Omental fat pad (tissue), 4 donors: ENCODE data around the gene MGAT4A. TPM values are rescaled to one million over a fixed set of nuclear protein-coding genes. Genes with fewer than 3 reads are reported as not detected.
"Not testable (repeated sequence)": the region's sequence is repeated elsewhere in the genome, so short reads cannot be mapped to it uniquely, and the experiment has no call there.

Experiments
- ATAC-seq: fragments of 150-250 bp; one replicate; pipeline ENCODE4 v1.9.1; 2016; ENCODE audit warnings: mild to moderate bottlenecking, moderate library complexity; ENCODE audit not compliant: low FRiP score
- DNase-seq: peaks from one replicate; pipeline ENCODE4 v3.0.0-alpha.2; 2019; ENCODE audit warnings: low spot score
- total RNA-seq, 4 donors: library from RNA; depleted of rRNA; stranded (reverse); fragments of >200 nt; gene quantifications; one replicate each; pipeline ENCODE4 v1.1.0, GENCODE V29; 2016
- TF ChIP-seq, protein P1 (sequence below), 3 donors: fragments of 450-650 bp; IDR thresholded peaks; one replicate each; pipeline ENCODE4 v1.5.1; 2016 to 2017; ENCODE audit warnings: antibody characterized with exemption in 3 of 3, mild to moderate bottlenecking in 3 of 3, moderate library complexity in 2 of 3

Gene MGAT4A
- total RNA-seq, 4 donors from 2014 or later, result 20.1 to 93.7 (median 43.2) TPM

DNA sequence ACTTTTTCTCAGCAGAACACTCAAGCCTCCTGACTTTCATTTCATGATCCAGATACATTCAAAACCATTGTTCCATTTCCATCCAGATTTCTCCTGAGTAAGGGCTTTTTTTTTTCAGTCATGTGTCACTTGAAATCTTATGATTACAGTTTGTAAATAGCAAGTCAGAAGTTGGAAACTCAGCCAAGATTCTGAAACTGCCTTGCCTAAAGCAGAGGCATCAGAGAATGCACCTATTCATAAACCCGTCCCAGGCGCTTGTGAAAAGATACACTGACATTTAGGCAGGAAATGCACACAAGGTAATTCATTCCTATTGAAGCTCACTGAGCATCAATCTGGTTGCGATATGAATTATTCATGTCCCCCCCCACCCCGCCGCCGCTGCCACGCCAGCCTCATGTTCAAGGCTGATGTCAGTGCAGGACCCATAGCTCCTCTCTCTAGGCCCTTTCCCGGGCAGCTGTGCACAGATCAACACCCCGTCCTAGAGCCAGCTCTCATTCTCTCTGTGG lies 30.4 kb upstream of the MGAT4A start:
- TF ChIP-seq, protein P1, sequence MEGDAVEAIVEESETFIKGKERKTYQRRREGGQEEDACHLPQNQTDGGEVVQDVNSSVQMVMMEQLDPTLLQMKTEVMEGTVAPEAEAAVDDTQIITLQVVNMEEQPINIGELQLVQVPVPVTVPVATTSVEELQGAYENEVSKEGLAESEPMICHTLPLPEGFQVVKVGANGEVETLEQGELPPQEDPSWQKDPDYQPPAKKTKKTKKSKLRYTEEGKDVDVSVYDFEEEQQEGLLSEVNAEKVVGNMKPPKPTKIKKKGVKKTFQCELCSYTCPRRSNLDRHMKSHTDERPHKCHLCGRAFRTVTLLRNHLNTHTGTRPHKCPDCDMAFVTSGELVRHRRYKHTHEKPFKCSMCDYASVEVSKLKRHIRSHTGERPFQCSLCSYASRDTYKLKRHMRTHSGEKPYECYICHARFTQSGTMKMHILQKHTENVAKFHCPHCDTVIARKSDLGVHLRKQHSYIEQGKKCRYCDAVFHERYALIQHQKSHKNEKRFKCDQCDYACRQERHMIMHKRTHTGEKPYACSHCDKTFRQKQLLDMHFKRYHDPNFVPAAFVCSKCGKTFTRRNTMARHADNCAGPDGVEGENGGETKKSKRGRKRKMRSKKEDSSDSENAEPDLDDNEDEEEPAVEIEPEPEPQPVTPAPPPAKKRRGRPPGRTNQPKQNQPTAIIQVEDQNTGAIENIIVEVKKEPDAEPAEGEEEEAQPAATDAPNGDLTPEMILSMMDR (IDR thresholded peaks at IDR 0.05), result no peak
- ATAC-seq, result no peak

DNA sequence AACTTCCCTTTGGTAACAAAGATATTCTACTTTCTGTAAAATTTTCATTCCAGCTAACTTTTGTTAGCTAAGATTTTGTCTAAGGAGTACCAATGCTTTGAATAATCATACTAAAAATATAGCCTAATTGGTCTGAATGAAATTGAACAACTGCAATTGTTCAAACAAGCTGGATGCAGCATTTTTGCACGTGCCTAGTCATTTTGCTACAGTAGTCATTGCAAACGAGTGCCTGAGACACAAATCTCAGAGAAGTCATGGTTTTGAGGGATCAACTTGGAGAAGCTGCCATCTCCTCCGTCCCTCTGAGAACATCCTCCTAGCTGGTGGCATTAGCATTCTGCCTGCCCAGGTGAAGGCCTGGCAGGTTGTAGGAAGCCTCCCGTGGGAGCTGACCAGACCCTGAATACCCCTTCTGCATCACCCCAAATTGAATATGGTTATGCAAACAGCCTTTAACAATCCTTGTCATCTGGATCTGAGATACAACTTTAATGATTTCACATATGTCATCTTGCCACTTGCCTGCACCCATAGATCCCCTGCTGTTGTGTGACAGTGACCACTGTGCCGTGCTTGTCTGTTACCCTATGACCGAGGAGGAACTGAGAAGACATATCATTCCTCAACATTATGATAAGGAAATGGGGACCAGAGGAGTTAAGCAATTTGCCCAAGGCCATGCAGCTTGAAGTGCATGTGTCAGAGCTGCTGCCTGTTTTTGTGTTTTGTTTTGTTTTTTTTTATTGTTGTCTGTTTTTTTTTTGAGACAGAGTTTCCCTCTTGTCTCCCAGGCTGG lies 29.1 kb upstream of the MGAT4A start:
- ATAC-seq, result no peak
- no peak for DNase-seq
- TF ChIP-seq, protein P1 (IDR thresholded peaks at IDR 0.05), result no peak

More for the DNA sequence above, 30.4 kb upstream of the MGAT4A start:
- no peak for DNase-seq

DNA sequence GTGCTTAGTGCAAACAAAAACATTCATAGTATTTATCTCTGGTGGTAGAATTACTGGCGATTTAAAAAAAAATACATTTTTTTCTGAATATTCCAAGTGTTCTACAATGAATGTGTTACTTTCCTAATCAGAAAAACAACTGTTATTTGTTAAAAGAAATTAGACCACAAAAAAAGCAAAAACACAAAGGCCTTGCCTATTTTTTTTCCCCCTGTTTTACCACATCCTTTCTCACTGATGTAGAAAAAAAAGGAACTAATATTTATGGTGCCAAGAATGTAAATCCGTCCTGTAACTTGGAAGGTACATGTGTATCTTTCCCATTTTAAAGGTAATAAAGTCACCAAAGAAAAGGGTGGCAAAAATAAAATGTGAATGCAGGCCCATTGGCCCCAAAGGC lies 28.4 kb upstream of the MGAT4A start:
- TF ChIP-seq, protein P1 (IDR thresholded peaks at IDR 0.05), result no peak
- ATAC-seq (no peak), DNase-seq (no peak)

DNA sequence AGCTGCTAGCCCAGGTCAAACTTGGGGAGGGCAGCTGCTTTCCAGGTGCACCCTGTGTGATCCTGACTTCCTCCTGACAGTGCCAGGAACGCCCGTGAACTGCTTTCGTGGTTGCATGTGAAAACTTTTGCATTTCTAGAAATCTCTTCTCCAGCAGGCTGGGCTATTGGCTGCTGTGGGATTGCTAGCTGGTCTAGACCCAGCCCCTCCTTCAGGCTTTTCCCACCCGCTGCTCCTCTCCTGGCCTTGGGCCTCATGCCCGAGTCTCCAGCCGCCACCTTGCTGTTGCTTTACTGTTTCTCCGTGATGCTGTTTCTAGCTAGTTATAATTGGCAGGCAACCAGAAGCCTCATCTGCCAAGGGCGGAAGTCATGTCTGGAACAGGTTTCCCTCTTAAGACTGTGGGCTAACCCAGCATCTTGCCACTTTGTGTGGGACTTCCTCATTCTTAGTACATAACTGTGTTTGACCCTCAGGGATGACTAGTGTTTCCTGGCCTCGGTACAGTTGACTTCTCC lies 27.0 kb upstream of the MGAT4A start:
- TF ChIP-seq, protein P1 (IDR thresholded peaks at IDR 0.05), result no peak
- DNase-seq, result no peak
- peak; percentile 82 for ATAC-seq

DNA sequence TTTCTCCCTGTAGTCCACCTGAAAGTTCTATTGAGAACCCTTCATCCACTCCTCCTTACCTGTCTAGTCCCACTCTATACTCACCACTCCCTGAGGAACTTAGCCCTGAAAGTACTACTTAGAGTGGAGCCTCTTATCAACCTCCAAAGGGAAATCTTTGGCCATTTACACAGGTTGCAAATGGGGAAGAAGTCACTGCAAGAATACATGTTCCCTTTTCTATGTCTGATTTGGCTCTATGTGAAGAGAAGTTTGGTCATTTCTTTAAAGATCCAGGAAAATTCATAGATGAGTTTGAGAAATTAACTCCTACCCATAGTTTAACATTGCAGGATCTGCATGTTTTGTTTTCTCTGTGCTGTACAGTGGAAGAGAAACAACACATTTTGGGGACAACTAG lies 22.9 kb upstream of the MGAT4A start:
- no peak for ATAC-seq
- TF ChIP-seq, protein P1 (IDR thresholded peaks at IDR 0.05), result no peak
- no peak for DNase-seq

DNA sequence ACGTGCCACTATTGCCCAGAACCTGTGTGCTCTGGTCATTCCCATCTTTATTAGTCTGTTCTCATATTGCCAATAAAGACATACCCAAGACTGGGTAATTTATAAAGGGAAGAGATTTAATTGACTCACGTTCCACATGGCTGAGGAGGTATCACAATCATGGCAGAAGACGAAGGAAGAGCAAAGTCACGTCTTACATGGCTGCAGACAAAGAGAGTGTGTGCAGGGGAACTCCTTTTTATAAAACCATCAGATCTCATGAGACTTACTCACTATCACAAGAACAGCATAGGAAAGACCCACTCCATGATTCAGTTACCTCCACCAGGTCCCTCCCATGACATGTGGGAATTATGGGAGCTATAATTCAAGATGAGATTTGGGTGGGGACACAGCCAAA lies 21.8 kb upstream of the MGAT4A start:
- DNase-seq, ATAC-seq: not testable (repeated sequence)

DNA sequence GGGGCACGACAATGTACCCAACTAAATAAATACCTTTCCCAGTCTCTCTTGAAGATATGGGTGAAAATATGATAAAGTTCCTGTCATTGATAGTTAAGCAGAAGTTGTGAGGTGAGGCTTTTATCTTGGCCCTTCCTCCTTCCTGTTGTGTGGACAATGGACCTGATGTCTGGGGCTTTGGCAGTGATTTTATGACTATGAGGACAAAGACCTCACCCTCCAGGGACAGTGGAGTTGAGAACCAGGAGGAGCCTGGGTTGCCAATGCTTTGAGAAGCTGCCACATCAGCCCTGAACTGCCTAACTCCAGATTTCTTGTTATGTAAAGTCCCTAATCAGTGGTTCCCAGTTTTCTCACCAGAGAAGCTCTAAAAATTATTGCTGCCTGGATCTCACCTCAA lies 20.8 kb upstream of the MGAT4A start:
- TF ChIP-seq, protein P1 (IDR thresholded peaks at IDR 0.05), result no peak
- ATAC-seq (no peak), DNase-seq (no peak)
